ENCODE results near the gene PACS1.

DNA sequence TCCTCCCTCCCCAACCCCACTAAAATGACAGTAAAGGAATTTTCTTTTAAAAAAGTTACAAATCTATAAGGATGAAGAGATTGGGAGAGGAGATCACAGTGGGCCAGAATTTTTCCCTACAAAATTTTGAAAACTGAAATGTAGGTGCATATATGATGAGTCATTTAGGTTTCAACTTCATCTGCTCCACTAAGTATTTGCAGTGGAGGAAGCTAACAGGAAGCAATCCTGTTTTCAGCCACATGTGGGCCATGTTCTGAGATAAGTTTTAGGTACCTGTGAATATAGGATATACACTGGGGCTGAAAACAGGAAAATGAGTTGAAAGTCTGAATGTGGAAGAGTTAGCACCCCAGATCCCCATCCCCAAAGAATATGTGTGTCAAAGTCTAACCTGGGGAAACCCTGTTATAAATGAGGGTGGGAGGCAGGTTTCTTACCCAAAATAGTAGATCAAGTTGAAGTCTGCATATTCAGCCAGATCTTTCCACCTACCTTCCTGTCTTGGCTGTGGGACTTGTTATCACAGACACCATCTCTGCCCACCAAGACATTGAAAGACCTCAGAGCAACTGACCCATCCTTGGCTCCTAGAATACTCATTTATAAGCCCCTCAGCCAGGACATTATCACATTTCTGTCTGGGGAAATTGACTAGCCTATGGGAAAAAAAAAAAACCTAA lies 87.3 kb downstream of the PACS1 start:
- no peak for TF ChIP-seq EZH2 (optimal IDR thresholded peaks at IDR 0.05; ENCODE audit: low read depth, low read length)
- TF ChIP-seq, protein P1, sequence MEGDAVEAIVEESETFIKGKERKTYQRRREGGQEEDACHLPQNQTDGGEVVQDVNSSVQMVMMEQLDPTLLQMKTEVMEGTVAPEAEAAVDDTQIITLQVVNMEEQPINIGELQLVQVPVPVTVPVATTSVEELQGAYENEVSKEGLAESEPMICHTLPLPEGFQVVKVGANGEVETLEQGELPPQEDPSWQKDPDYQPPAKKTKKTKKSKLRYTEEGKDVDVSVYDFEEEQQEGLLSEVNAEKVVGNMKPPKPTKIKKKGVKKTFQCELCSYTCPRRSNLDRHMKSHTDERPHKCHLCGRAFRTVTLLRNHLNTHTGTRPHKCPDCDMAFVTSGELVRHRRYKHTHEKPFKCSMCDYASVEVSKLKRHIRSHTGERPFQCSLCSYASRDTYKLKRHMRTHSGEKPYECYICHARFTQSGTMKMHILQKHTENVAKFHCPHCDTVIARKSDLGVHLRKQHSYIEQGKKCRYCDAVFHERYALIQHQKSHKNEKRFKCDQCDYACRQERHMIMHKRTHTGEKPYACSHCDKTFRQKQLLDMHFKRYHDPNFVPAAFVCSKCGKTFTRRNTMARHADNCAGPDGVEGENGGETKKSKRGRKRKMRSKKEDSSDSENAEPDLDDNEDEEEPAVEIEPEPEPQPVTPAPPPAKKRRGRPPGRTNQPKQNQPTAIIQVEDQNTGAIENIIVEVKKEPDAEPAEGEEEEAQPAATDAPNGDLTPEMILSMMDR (IDR thresholded peaks at IDR 0.05; ENCODE audit: low read length) = 0 out of 2 replicates have a peak, but pooled peaks have one; percentile 10
- TF ChIP-seq EZH2phosphoT487 (IDR thresholded peaks at IDR 0.05; ENCODE audit: low read length) = no peak

All from MM.1S (cell line).